Testis (tissue), 3 donors: Measurements from ENCODE around the gene FMO1. TPM values are rescaled to one million over a fixed set of nuclear protein-coding genes. Genes with fewer than 3 reads are reported as not detected.
"Not testable (repeated sequence)": the region's sequence is repeated elsewhere in the genome, so short reads cannot be mapped to it uniquely, and the experiment has no call there.

ENCODE experiments used
- DNase-seq: peaks from one replicate; pipeline ENCODE4 v3.0.0-alpha.2; 2019
- H3K27ac ChIP-seq, 2 donors: fragments of 200-600 bp; sonication (generic); one replicate each; pipeline ENCODE4 v1.5.1; 2019
- H3K27me3 ChIP-seq: fragments of 200-600 bp; sonication (generic); one replicate; pipeline ENCODE4 v1.5.1; 2019
- H3K36me3 ChIP-seq: fragments of 200-600 bp; sonication (generic); one replicate; pipeline ENCODE4 v1.5.1; 2017; ENCODE audit warnings: low read depth; ENCODE audit errors: missing control alignments
- H3K4me1 ChIP-seq: fragments of 200-600 bp; sonication (generic); one replicate; pipeline ENCODE4 v1.5.1; 2019
- H3K4me3 ChIP-seq, 2 donors: fragments of 200-600 bp; sonication (generic); one replicate each; pipeline ENCODE4 v1.5.1; 2017 to 2019
- H3K9me3 ChIP-seq: fragments of 200-600 bp; sonication (generic); one replicate; pipeline ENCODE4 v1.5.1; 2017
- POLR2A ChIP-seq: fragments of 450-650 bp; IDR thresholded peaks from one replicate; pipeline ENCODE4 v1.6.1; 2017; ENCODE audit warnings: antibody characterized with exemption, mild to moderate bottlenecking, moderate library complexity
- WGBS, 2 donors: methylation state at CpG; one replicate each; pipeline ENCODE4 v1.1.5; 2018; 5-methylcytosine and 5-hydroxymethylcytosine counted together
- intact Hi-C: fragments of 100-400 bp; cut with DNase I; formaldehyde crosslinking; loops from one replicate; pipeline ENCODE4 v1.15.1; 2023; ENCODE audit warnings: low total_unique reads
- polyA plus RNA-seq: library from polyadenylated mRNA; stranded (reverse); fragments of 350-450 nt; fragmentation: Illumina TruSeq; extraction: RNeasy Lipid Tissue Mini Kit (QIAGEN cat#74804); gene quantifications from one replicate; pipeline ENCODE4 v1.2.3, GENCODE V29; 2014; ENCODE audit warnings: low read depth, low replicate concordance; ENCODE audit not compliant: insufficient read depth
- total RNA-seq, 2 donors: library from RNA; depleted of rRNA; stranded (reverse); fragments of >200 nt; gene quantifications; one replicate each; pipeline ENCODE4 v1.2.3, GENCODE V29; 2016
- TF ChIP-seq, protein P1 (sequence below), 3 experiments: fragments of 450-650 bp in 2 of 3; fragments of 200-600 bp in 1 of 3; sonication (generic) in 1 of 3; IDR thresholded peaks; one replicate each; pipeline ENCODE4 v1.5.1; 2016 to 2019; ENCODE audit warnings: antibody characterized with exemption in 3 of 3, mild to moderate bottlenecking in 2 of 3, moderate library complexity in 1 of 3

The FMO1 gene
- total and polyA plus RNA-seq, 3 donors from 2014 or later: 1.7 to 3.7 TPM; not detected in 1

DNA sequence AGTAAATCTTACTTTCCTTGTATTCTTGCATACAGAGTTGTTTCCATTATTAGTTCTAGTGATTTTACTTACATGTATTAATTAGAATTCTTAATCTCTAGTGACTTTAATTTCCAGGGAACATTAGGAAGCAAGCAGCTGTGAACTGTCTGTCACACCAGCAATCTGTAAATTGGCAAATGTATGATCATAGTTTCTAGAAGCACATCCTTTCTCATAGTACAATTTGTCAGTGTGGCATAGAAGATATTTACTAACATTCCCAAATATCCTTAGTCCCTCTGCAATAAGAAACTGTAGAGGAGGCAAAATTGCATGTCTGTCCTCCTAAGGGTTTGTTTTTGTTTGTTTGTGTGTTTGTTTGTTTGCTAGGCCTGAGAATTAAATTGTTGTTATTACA, 17.0 kb upstream of the FMO1 start:
- Histone ChIP-seq H3K9me3 (no peaks in the 10 kb centered on the region), H3K27ac (no peak overlapping the region), H3K27me3 (no peaks in the 10 kb centered on the region), H3K36me3 (no peaks in the 10 kb centered on the region), H3K4me1 (no peaks in the 10 kb centered on the region), H3K4me3 (no peak overlapping the region)
- intact Hi-C loops: no loop called here
- DNase-seq: no peak
- TF ChIP-seq, protein P1, sequence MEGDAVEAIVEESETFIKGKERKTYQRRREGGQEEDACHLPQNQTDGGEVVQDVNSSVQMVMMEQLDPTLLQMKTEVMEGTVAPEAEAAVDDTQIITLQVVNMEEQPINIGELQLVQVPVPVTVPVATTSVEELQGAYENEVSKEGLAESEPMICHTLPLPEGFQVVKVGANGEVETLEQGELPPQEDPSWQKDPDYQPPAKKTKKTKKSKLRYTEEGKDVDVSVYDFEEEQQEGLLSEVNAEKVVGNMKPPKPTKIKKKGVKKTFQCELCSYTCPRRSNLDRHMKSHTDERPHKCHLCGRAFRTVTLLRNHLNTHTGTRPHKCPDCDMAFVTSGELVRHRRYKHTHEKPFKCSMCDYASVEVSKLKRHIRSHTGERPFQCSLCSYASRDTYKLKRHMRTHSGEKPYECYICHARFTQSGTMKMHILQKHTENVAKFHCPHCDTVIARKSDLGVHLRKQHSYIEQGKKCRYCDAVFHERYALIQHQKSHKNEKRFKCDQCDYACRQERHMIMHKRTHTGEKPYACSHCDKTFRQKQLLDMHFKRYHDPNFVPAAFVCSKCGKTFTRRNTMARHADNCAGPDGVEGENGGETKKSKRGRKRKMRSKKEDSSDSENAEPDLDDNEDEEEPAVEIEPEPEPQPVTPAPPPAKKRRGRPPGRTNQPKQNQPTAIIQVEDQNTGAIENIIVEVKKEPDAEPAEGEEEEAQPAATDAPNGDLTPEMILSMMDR (IDR thresholded peaks at IDR 0.05): no peak
- no peak for TF ChIP-seq POLR2A

DNA sequence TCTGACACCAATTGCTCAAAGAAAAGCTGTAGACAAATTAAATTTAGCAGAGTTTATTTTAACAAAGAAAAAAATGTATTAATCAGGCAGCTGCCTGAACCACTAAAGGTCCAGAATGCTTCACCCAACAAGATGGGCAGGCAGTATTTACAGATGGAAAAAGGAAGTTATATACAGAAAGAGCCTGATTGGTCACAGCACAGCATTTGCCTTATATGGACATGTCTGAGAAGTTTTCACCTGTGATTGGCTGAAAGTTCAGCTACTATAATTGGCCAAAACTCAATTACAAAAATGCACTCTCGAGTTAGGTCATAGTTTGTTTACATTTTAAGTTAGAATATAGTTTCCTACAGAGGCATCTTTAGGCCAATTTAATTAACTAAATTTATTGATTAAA, 15.1 kb upstream of the FMO1 start:
- H3K9me3 ChIP-seq: no peaks in the 10 kb centered on the region
- H3K27me3 ChIP-seq: no peaks in the 10 kb centered on the region
- no peak overlapping the region for H3K4me3 ChIP-seq
- 95 to 96% methylated on average over 1 of the region's 1 CpG for WGBS, 2 donors
- no peaks in the 10 kb centered on the region for H3K4me1 ChIP-seq
- no peak for DNase-seq
- intact Hi-C loops: no loop called here
- no peaks in the 10 kb centered on the region for H3K36me3 ChIP-seq
- TF ChIP-seq, protein P1 (IDR thresholded peaks at IDR 0.05): no peak
- no peak for TF ChIP-seq POLR2A
- H3K27ac ChIP-seq: no peak overlapping the region

DNA sequence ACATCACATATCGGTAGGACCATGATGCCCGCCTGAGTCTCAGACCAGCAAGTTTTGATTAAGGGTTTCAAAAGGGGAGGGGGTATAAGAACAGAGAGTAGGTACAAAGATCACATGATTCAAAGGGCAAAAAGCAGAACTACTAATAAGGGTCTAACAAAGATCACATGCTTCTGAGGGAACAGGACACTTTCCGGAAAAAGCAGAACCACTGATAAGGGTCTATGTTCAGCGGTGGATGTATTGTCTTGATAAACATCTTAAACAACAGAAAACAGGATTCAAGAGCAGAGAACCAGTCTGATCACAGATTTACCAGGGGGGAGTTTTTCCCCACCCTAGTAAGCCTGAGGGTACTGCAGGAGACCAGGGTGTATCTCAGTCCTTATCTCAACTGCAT, 12.1 kb upstream of the FMO1 start:
- H3K4me1 ChIP-seq, H3K27me3 ChIP-seq, H3K36me3 ChIP-seq, H3K4me3 ChIP-seq, H3K9me3 ChIP-seq, intact Hi-C loops, DNase-seq, H3K27ac ChIP-seq: not testable (repeated sequence)
- 92 to 95% methylated on average over 4 of the region's 4 CpGs for WGBS, 2 donors

DNA sequence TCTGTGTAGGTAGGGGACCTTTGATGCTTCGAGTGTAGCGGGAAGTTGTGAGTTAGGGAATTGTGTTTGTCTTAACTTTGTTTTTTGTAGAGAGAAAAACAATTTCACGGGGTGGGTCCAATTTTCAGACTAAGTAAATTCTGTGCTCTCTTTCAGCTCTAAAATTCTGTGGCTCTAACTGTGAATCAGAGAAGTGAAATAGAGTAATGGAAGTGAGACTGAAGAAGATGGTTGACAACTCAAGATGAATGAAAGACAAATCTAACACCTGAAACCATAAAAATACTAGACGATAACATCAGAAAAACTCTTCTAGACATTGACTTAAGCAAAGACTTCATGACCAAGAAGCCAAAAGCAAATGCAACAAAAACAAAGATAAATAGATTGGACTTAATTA, 4.4 kb upstream of the FMO1 start:
- H3K9me3 ChIP-seq: no peaks in the 10 kb centered on the region
- WGBS, 2 donors: 92 to 94% methylated on average over 4 of the region's 4 CpGs
- H3K4me3 ChIP-seq: no peak overlapping the region
- DNase-seq: no peak
- intact Hi-C loops: loop anchor here (10.0 kb wide), 1 partner anchor 71 kb away; the partner anchor contains the start of gene FMO4
- no peak for TF ChIP-seq POLR2A
- TF ChIP-seq, protein P1 (IDR thresholded peaks at IDR 0.05): no peak
- H3K27ac ChIP-seq: no peak overlapping the region
- no peaks in the 10 kb centered on the region for H3K4me1 ChIP-seq
- H3K27me3 ChIP-seq: no peaks in the 10 kb centered on the region
- H3K36me3 ChIP-seq: no peaks in the 10 kb centered on the region

DNA sequence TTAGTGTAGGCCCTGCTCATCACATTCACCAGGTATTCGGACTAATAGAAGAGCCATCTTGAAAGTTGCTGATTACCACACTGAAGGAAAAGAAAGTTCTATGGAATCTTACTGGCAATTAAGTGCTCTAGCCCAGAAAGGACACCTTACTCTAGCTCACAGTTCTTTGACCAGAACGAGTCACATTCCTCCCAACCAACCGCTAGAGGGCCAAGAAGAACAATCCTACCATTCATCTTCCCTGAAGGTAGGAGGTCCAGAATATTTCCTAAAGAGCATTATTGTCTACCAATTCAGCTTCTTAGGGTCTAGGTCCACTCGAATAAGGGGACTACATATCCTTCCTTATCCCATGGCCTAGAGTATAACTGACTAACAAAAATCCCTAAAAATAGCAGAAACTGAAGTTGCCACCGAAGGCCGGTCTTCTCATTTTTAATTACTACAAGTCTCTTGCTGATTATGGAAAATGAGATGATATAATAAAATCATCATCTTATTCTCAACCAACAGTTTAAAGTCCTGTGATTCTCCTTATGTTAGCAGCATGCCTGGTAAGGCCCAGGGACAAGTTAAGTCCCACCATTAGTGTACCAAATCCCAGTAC, 2.7 kb upstream of the FMO1 start:
- WGBS, 2 donors: 50 to 52% methylated on average over 6 of the region's 6 CpGs
- Histone ChIP-seq H3K27me3 (no peaks in the 10 kb centered on the region), H3K4me1 (no peaks in the 10 kb centered on the region), H3K9me3 (no peaks in the 10 kb centered on the region), H3K36me3 (no peaks in the 10 kb centered on the region), H3K4me3 (no peak overlapping the region), H3K27ac (no peak overlapping the region)
- peak; percentile 50 for DNase-seq
- TF ChIP-seq, protein P1 (IDR thresholded peaks at IDR 0.05): peak; percentile 38 to 71 (median 66)
- TF ChIP-seq POLR2A: no peak
- intact Hi-C loops: loop anchor here (10.0 kb wide), 1 partner anchor 69 kb away; the partner anchor contains the start of gene FMO4
